ENCODE measurements around the gene KCNJ15.

GRCh38 chr21:38351961-38352521, 95.2 kb downstream of the KCNJ15 start:
- TF ChIP-seq CTCF (IDR thresholded peaks at IDR 0.05; ENCODE audit: insufficient read depth, low read depth, low read length) (no peak), EZH2 (IDR thresholded peaks at IDR 0.05; ENCODE audit: insufficient read depth, low read length) (no peak)

Data from astrocyte (in vitro differentiated cells and primary cell).